H1 (cell line): Measurements from ENCODE around the gene STXBP6. TPM values are rescaled to one million over a fixed set of nuclear protein-coding genes. Genes with fewer than 3 reads are reported as not detected.

Experiments used
- CTCF ChIA-PET: fragments of 300-600 bp; sonication (Branson Sonifier 250); formaldehyde crosslinking; loops from one replicate; lab custom pipeline; 2021; ENCODE audit not compliant: partially characterized antibody; lab: Charles Lee
- POLR2A ChIA-PET: fragments of 300-600 bp; sonication (Branson Sonifier 250); formaldehyde crosslinking; loops from one replicate; lab custom pipeline; 2021; ENCODE audit warnings: inconsistent platforms; ENCODE audit not compliant: partially characterized antibody; lab: Charles Lee
- DNase-seq, 2 experiments: peaks; one replicate each; pipeline versions ENCODE4 v3.0.0 to v3.0.0-alpha.2; 2010 to 2022; ENCODE audit warnings: low spot score in 2 of 2, low read depth in 1 of 2, mixed read lengths in 1 of 2
- FAIRE-seq: peaks from 2 replicates; lab custom pipeline; 2011; peaks lifted over from hg19 to GRCh38; lab: Jason Lieb, UNC
- H2AFZ ChIP-seq: 2 replicates; pipeline ENCODE4 v1.8.1; 2012; ENCODE audit warnings: low read length, inconsistent platforms
- H2AK5ac ChIP-seq: 2 replicates; pipeline ENCODE4 v1.6.1; 2013; ENCODE audit warnings: low read depth, low read length
- H2BK120ac ChIP-seq: replicated peaks from 2 replicates; pipeline ENCODE3; 2013; ENCODE audit warnings: low read depth, low read length, inconsistent platforms
- H2BK12ac ChIP-seq: 2 replicates; pipeline ENCODE4 v1.6.1; 2013; ENCODE audit warnings: low read depth, low read length
- H2BK15ac ChIP-seq: 2 replicates; pipeline ENCODE4 v1.6.1; 2013; ENCODE audit warnings: low read length
- H2BK20ac ChIP-seq: 2 replicates; pipeline ENCODE4 v1.6.1; 2013; ENCODE audit warnings: low read length
- H2BK5ac ChIP-seq: 2 replicates; pipeline ENCODE4 v1.6.1; 2013; ENCODE audit warnings: low read depth, low read length
- H3K14ac ChIP-seq: 2 replicates; pipeline ENCODE4 v1.6.1; 2013; ENCODE audit warnings: inconsistent platforms; ENCODE audit not compliant: insufficient read length
- H3K18ac ChIP-seq: 2 replicates; pipeline ENCODE4 v1.6.1; 2013; ENCODE audit warnings: low read length; ENCODE audit errors: extremely low read depth
- H3K23ac ChIP-seq: 2 replicates; pipeline ENCODE4 v1.6.1; 2013; ENCODE audit warnings: inconsistent platforms; ENCODE audit not compliant: insufficient read length
- H3K23me2 ChIP-seq: 2 replicates; pipeline ENCODE4 v1.6.1; 2013; ENCODE audit warnings: low read depth, low read length
- H3K27ac ChIP-seq: 2 replicates; pipeline ENCODE4 v1.6.1; 2011; ENCODE audit warnings: low read depth, low read length, inconsistent platforms
- H3K27me3 ChIP-seq, 4 experiments: replicated peaks in 1 of 4; 1 replicate in 1 of 4; 2 replicates in 3 of 4; pipeline versions ENCODE4 v1.6.1 to v1.8.1; 2011 to 2013; ENCODE audit warnings: low read length in 3 of 4, mild to moderate bottlenecking in 3 of 4, inconsistent platforms in 2 of 4, mixed read lengths in 2 of 4, moderate library complexity in 1 of 4; ENCODE audit not compliant: control insufficient read depth in 3 of 4, insufficient read depth in 3 of 4; ENCODE audit errors: extremely low read depth in 1 of 4
- H3K36me3 ChIP-seq, 4 experiments: 2 replicates each; pipeline versions ENCODE4 v1.6.1 to v1.8.1; 2011 to 2013; ENCODE audit warnings: mild to moderate bottlenecking in 4 of 4, low read length in 3 of 4, moderate library complexity in 2 of 4, control low read depth in 1 of 4, inconsistent platforms in 1 of 4; ENCODE audit not compliant: insufficient read depth in 4 of 4, control insufficient read depth in 2 of 4
- H3K4ac ChIP-seq: replicated peaks from 2 replicates; pipeline ENCODE3; 2013; ENCODE audit warnings: low read length, low read depth, mixed read lengths, inconsistent platforms; ENCODE audit not compliant: insufficient read length
- H3K4me1 ChIP-seq, 4 experiments: replicated peaks in 1 of 4; 1 replicate in 1 of 4; 2 replicates in 3 of 4; pipeline versions ENCODE4 v1.6.1 to v1.8.1; 2011 to 2013; ENCODE audit warnings: low read length in 3 of 4, inconsistent platforms in 2 of 4, mixed read lengths in 1 of 4; ENCODE audit not compliant: insufficient read depth in 4 of 4, control insufficient read depth in 3 of 4
- H3K4me2 ChIP-seq, 2 experiments: 2 replicates each; pipeline versions ENCODE4 v1.6.1 to v1.8.1; 2011 to 2013; ENCODE audit warnings: low read depth in 2 of 2, low read length in 2 of 2, control low read depth in 1 of 2, inconsistent platforms in 1 of 2, mild to moderate bottlenecking in 1 of 2; ENCODE audit not compliant: insufficient read depth in 1 of 2
- H3K4me3 ChIP-seq, 4 experiments: fragments of 200-600, 300-600 bp in 1 of 4; sonication (generic), shearing (Covaris generic), sonication (Bioruptor Twin) in 1 of 4; 2 replicates each; pipeline versions ENCODE4 v1.5.1 to v1.8.1; 2011 to 2016; ENCODE audit warnings: low read length in 4 of 4, low read depth in 3 of 4, control low read depth in 2 of 4, inconsistent platforms in 2 of 4, mild to moderate bottlenecking in 2 of 4, mixed read lengths in 1 of 4, moderate library complexity in 1 of 4; ENCODE audit not compliant: insufficient read depth in 2 of 4; ENCODE audit errors: extremely low read depth in 1 of 4
- H3K56ac ChIP-seq: replicated peaks from 2 replicates; pipeline ENCODE3; 2013; ENCODE audit warnings: low read depth, mild to moderate bottlenecking, mixed read lengths, low read length, inconsistent platforms; ENCODE audit not compliant: insufficient read length
- H3K79me1 ChIP-seq: 2 replicates; pipeline ENCODE4 v1.6.1; 2013; ENCODE audit warnings: low read depth, low read length, control low read depth
- H3K79me2 ChIP-seq, 2 experiments: 2 replicates each; pipeline versions ENCODE4 v1.6.1 to v1.8.1; 2012 to 2013; ENCODE audit warnings: low read length in 2 of 2, mild to moderate bottlenecking in 2 of 2, inconsistent platforms in 1 of 2; ENCODE audit not compliant: insufficient read depth in 2 of 2, control insufficient read depth in 1 of 2
- H3K9ac ChIP-seq, 4 experiments: replicated peaks in 1 of 4; 1 replicate in 1 of 4; 2 replicates in 3 of 4; pipeline versions ENCODE4 v1.6.1 to v1.8.1; 2011 to 2013; ENCODE audit warnings: low read depth in 3 of 4, low read length in 3 of 4, control low read depth in 2 of 4, mild to moderate bottlenecking in 2 of 4, moderate library complexity in 2 of 4, inconsistent platforms in 1 of 4; ENCODE audit errors: extremely low read depth in 1 of 4
- H3K9me3 ChIP-seq, 2 experiments: 2 replicates each; pipeline versions ENCODE4 v1.6.1 to v1.8.1; 2012 to 2013; ENCODE audit warnings: mild to moderate bottlenecking in 2 of 2, moderate library complexity in 2 of 2, control low read depth in 1 of 2, inconsistent platforms in 1 of 2, low read depth in 1 of 2, low read length in 1 of 2, mixed read lengths in 1 of 2; ENCODE audit not compliant: insufficient read depth in 2 of 2
- H4K20me1 ChIP-seq, 2 experiments: replicated peaks in 1 of 2; 2 replicates each; pipeline versions ENCODE3 to v1.8.1; 2011 to 2013; ENCODE audit warnings: inconsistent platforms in 2 of 2, low read length in 2 of 2, mild to moderate bottlenecking in 1 of 2; ENCODE audit not compliant: insufficient read depth in 2 of 2, control insufficient read depth in 1 of 2
- H4K5ac ChIP-seq: 2 replicates; pipeline ENCODE4 v1.6.1; 2013; ENCODE audit warnings: low read length, low read depth, mixed read lengths, inconsistent platforms; ENCODE audit not compliant: insufficient read length
- H4K8ac ChIP-seq: 2 replicates; pipeline ENCODE4 v1.8.0; 2013; ENCODE audit warnings: mild to moderate bottlenecking, moderate library complexity, low read length, inconsistent platforms; ENCODE audit not compliant: insufficient read depth; ENCODE audit errors: extremely low read depth
- H4K91ac ChIP-seq: replicated peaks from 2 replicates; pipeline ENCODE3; 2013; ENCODE audit warnings: low read length, mixed read lengths, inconsistent platforms; ENCODE audit not compliant: insufficient read length
- CHD2 ChIP-seq: IDR thresholded peaks from 2 replicates; pipeline ENCODE4 v1.6.1; 2012; ENCODE audit warnings: low read length, improper control_type of control experiment
- E2F6 ChIP-seq: IDR thresholded peaks from 2 replicates; pipeline ENCODE4 v1.6.1; 2012; ENCODE audit warnings: inconsistent platforms
- POU5F1 ChIP-seq: IDR thresholded peaks from 2 replicates; pipeline ENCODE4 v1.6.1; 2011; ENCODE audit warnings: low read depth, mild to moderate bottlenecking, low read length, moderate library complexity
- SIRT6 ChIP-seq: IDR thresholded peaks from one replicate; pipeline ENCODE4 v1.7.1; 2012; ENCODE audit warnings: low read length, inconsistent platforms
- SP1 ChIP-seq: IDR thresholded peaks from 2 replicates; pipeline ENCODE4 v1.6.1; 2011; ENCODE audit warnings: low read depth, low read length
- SP4 ChIP-seq: IDR thresholded peaks from 2 replicates; pipeline ENCODE4 v1.6.1; 2012; ENCODE audit warnings: low read length, inconsistent platforms
- SRF ChIP-seq: IDR thresholded peaks from 2 replicates; pipeline ENCODE4 v1.6.1; 2011; ENCODE audit warnings: mild to moderate bottlenecking, low read depth, low read length, moderate library complexity
- TBP ChIP-seq: IDR thresholded peaks from 2 replicates; pipeline ENCODE4 v1.6.1; 2011; ENCODE audit warnings: low read depth, low read length, improper control_type of control experiment
- TCF12 ChIP-seq: IDR thresholded peaks from 2 replicates; pipeline ENCODE4 v1.6.1; 2011; ENCODE audit warnings: low read depth, mild to moderate bottlenecking, low read length
- ZNF274 ChIP-seq: IDR thresholded peaks from 2 replicates; pipeline ENCODE4 v1.7.0; 2012; ENCODE audit warnings: low read length, borderline replicate concordance; ENCODE audit errors: extremely low read depth
- WGBS, 2 experiments: shearing (Covaris generic) in 1 of 2; methylation state at CpG; one replicate each; pipeline versions ENCODE4 v1.1.6 to v1.1.7; 2013 to 2015; ENCODE audit warnings: low lambda C conversion rate in 2 of 2, mixed read lengths in 2 of 2, inconsistent platforms in 1 of 2, low coverage in 1 of 2, missing lambda C conversion rate in 1 of 2; ENCODE audit not compliant: insufficient replicate concordance in 2 of 2, insufficient coverage in 1 of 2, insufficient read length in 1 of 2; ENCODE audit errors: extremely low coverage in 1 of 2, missing lambda C conversion rate in 1 of 2; 5-methylcytosine and 5-hydroxymethylcytosine counted together
- polyA plus RNA-seq, 7 experiments: library from polyadenylated mRNA; depleted of rRNA in 3 of 7; stranded (reverse) in 5 of 7; unstranded in 2 of 7; fragments of >200 nt in 5 of 7; fragments of 200-250 nt in 2 of 7; gene quantifications; 1 replicate in 5 of 7; 2 replicates in 1 of 7; 4 replicates in 1 of 7; pipeline versions ENCODE4 v1.2.1 to v1.2.3, GENCODE V29; 2011 to 2013; ENCODE audit warnings: missing spikeins in 2 of 7, mixed read lengths in 2 of 7
- total RNA-seq: library from RNA; stranded (reverse); fragmentation: NEBNext Ultra II Directional; extraction: Animal tissue kit (Norgen Biotek cat#: 25700); gene quantifications from 2 replicates; pipeline ENCODE4 v1.2.1, GENCODE V29; 2021

The STXBP6 gene
- total and polyA plus RNA-seq, 2 of the 8 experiments (the other 6 are each of a cell fraction or from before 2014, with no cell fraction given): 9.4 to 18.1 TPM

GRCh38 chr14:24940213-24940783 is 109.6 kb downstream of the STXBP6 start:
- no peak overlapping the region for H4K8ac ChIP-seq
- peaks cover 3 to 18% (median 12%) of the 10 kb centered on the region in 4 experiments; a peak in 5 of 7 replicates for H3K4me1 ChIP-seq
- DNase-seq: no peak
- H3K79me2 ChIP-seq: no peaks in the 10 kb centered on the region
- H3K27ac ChIP-seq: no peak overlapping the region
- no peak overlapping the region for H4K5ac ChIP-seq
- H3K9me3 ChIP-seq: no peaks in the 10 kb centered on the region
- no peak overlapping the region for H3K4me3 ChIP-seq
- TF ChIP-seq SRF (no peak), CHD2 (no peak), SIRT6 (no peak), TCF12 (no peak), SP4 (no peak), SP1 (no peak), ZNF274 (no peak), POU5F1 (no peak), TBP (no peak), E2F6 (no peak)
- no peak overlapping the region for H2BK5ac ChIP-seq
- H2BK20ac ChIP-seq: no peak overlapping the region
- no peak overlapping the region for H3K56ac ChIP-seq
- no peak overlapping the region for H2BK120ac ChIP-seq
- H3K4ac ChIP-seq: no peak overlapping the region
- no peak overlapping the region for H2AK5ac ChIP-seq
- whole genome bisulfite sequencing, 2 experiments: 93% methylated on average over 5 of the region's 5 CpGs; no CpG with 5 or more reads in 1 of the 2 experiments
- no peak overlapping the region for H2AFZ ChIP-seq
- H3K18ac ChIP-seq: no peak overlapping the region
- H3K27me3 ChIP-seq: no peaks in the 10 kb centered on the region
- no peak overlapping the region for H3K9ac ChIP-seq
- no peak overlapping the region for H4K91ac ChIP-seq
- H3K23me2 ChIP-seq: no peaks in the 10 kb centered on the region
- no peak overlapping the region for H2BK15ac ChIP-seq
- H2BK12ac ChIP-seq: no peak overlapping the region
- H3K79me1 ChIP-seq: peaks cover 2% of the 10 kb centered on the region; the same call in 1 of the 2 replicates
- H3K36me3 ChIP-seq: no peaks in the 10 kb centered on the region
- no peak overlapping the region for H3K23ac ChIP-seq
- H3K14ac ChIP-seq: no peak overlapping the region
- ChIA-PET CTCF (interaction anchor here (1.1 kb wide), 1 partner anchor 11 kb away, joined by 4 read pairs; no protein-coding TSS in a partner anchor), POLR2A (no interaction called here)
- H3K4me2 ChIP-seq: no peak overlapping the region
- H4K20me1 ChIP-seq: no peaks in the 10 kb centered on the region
- FAIRE-seq: no peak
